ENCODE measurements around the gene RAB42.
A peak's percentile ranks its signal among the peaks of the same experiment; 100 is the strongest.
"Not testable (repeated sequence)": the region's sequence is repeated elsewhere in the genome, so short reads cannot be mapped to it uniquely, and the experiment has no call there.

Gene RAB42

DNA sequence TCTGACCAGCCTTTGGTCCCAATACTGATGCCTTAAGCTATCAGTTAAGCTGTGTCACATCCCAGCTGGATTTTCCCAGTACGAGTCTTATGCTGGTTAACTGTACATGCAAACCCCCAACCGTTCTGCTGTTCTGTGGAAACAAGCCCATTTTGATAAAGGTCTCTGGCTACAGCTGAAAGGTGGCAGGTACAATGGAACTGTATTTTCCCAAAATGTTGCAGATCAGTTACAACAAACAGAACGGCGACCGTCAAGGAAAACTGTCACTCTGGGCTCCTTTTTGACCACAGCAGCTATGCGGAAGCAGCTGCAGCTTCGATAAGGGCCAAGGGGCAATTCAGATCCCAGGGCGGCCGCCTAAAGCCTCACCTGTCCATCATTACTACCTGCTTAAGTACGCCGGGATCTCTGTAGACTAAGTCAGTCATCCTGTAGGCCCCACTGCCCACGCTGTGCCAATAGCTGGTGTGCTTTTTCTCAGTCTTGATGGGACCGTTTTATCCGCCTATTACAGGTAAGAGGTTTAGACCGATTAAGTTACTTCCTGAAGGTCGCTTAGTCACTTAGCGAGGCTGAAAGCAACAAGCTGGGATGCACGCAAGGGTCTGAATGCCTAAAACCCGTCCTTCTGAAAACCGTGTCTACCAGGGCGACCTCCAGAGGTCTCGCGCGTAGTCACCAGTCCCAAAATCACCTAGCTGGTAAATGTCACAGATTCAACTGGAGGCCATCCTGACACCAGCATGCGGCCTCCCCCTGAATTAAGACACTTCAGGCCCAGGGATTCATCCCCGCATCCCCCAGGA is 11.1 kb upstream of the RAB42 start:
- H3K27ac ChIP-seq = peak overlapping the region; percentile 88
- CTCF ChIA-PET = interaction anchor here (0.6 to 1.1 kb wide), 2 partner anchors 22 to 87 kb away, joined by 3 to 4 read pairs; no protein-coding TSS in a partner anchor
- no peak for TF ChIP-seq CTCF (conservative IDR thresholded peaks at IDR 0.05; ENCODE audit: low read depth)
- POLR2A ChIA-PET (ENCODE audit: low non-redundant PET) = interaction anchor here (0.6 to 2.1 kb wide), 8 partner anchors 8 to 172 kb away, joined by 3 to 13 read pairs (median 3); partner anchors contain the start of gene TRNAU1AP
- DNase-seq (ENCODE audit: low spot score) = peak; percentile 21

GRCh38 chr1:28581531-28582247 is 10.4 kb upstream of the RAB42 start:
- ChIA-PET CTCF (interaction anchor here (0.7 to 1.1 kb wide), 2 partner anchors 9 to 21 kb away, joined by 3 to 8 read pairs; no protein-coding TSS in a partner anchor), POLR2A (ENCODE audit: low non-redundant PET) (interaction anchor here (0.6 to 2.1 kb wide), 8 partner anchors 9 to 137 kb away, joined by 3 to 13 read pairs (median 4); partner anchors contain the start of gene TRNAU1AP)
- peak; percentile 94 for DNase-seq (ENCODE audit: low spot score)
- peak overlapping the region; percentile 88 for H3K27ac ChIP-seq
- no peak for TF ChIP-seq CTCF (conservative IDR thresholded peaks at IDR 0.05; ENCODE audit: low read depth)

GRCh38 chr1:28582248-28582615 is 9.8 kb upstream of the RAB42 start:
- ChIA-PET POLR2A (ENCODE audit: low non-redundant PET) (interaction anchor here (0.6 to 2.1 kb wide), 5 partner anchors 17 to 138 kb away, joined by 3 to 13 read pairs (median 7); partner anchors contain the start of gene TRNAU1AP), CTCF (interaction anchor here (0.7 to 1.1 kb wide), 2 partner anchors 9 to 20 kb away, joined by 3 to 8 read pairs; no protein-coding TSS in a partner anchor)
- peak; percentile 25 for DNase-seq (ENCODE audit: low spot score)
- TF ChIP-seq CTCF (conservative IDR thresholded peaks at IDR 0.05; ENCODE audit: low read depth) = no peak
- peak overlapping the region; percentile 88 for H3K27ac ChIP-seq

- CTCF ChIA-PET = interaction anchor here (0.6 to 0.7 kb wide), 2 partner anchors 29 to 32 kb away, joined by 3 to 6 read pairs; no protein-coding TSS in a partner anchor
- DNase-seq (ENCODE audit: low spot score); H3K27ac ChIP-seq; POLR2A ChIA-PET (ENCODE audit: low non-redundant PET): not testable (repeated sequence)
Observed at GRCh38 chr1:28586585-28587391, 5.3 kb upstream of the RAB42 start.

- TF ChIP-seq CTCF (conservative IDR thresholded peaks at IDR 0.05; ENCODE audit: low read depth) = no peak
- H3K27ac ChIP-seq = peak overlapping the region; percentile 45
- DNase-seq (ENCODE audit: low spot score) = no peak
- ChIA-PET POLR2A (ENCODE audit: low non-redundant PET) (no interaction called here), CTCF (interaction anchor here (0.6 kb wide), 1 partner anchor 16 kb away, joined by 3 read pairs; no protein-coding TSS in a partner anchor)
Observed at GRCh38 chr1:28592321-28593071, 431 bp downstream of the RAB42 start.

- H3K27ac ChIP-seq = peak overlapping the region; percentile 71
- DNase-seq (ENCODE audit: low spot score); CTCF ChIA-PET; POLR2A ChIA-PET (ENCODE audit: low non-redundant PET): not testable (repeated sequence)
Observed at GRCh38 chr1:28593988-28594356, 1.9 kb downstream of the RAB42 start.

DNA sequence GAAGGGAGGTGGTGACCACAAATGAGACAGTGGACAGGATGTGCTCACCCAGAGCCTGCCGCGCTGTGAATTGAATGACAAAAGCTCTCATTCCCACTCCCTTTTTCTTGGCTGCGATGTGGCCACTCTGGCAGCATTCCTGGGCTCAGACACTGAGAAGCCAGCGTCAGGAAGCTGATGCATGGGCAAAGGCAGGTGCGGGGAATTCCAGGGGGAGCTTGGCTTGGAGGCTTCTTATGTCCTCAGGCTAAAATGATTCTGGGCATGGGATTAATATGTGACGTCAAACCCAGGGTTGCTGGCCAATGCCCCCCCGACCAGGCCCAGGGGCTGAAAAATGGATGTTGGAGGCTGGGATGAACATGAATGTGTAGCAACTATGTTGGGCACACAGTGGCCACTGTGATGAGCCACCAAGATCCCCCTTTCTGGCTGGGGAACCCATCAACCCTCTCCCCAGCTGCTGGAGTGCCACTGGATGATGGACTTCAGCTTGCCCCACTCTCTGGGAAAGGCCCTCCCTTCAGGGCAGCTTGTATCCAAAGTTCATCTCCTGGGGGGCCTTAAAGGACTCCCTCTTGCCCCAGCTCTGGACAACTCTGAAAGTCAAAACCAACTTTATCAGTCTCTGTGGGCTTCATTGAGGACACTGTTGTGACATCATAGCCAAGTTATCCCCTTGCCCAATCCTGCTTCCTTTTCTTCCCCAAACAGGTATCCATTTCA is 2.8 kb downstream of the RAB42 start:
- CTCF ChIA-PET = not testable (repeated sequence)
- DNase-seq (ENCODE audit: low spot score) = peak; percentile 21
- POLR2A ChIA-PET (ENCODE audit: low non-redundant PET) = interaction anchor here (0.7 kb wide), 1 partner anchor 8 kb away, joined by 3 read pairs; no protein-coding TSS in a partner anchor
- peak overlapping the region; percentile 71 for H3K27ac ChIP-seq
